GM12874 (cell line): ENCODE measurements around the gene CEP85.
A peak's percentile ranks its signal among the peaks of the same experiment; 100 is the strongest.

Source experiments
- TF ChIP-seq, protein P1 (sequence below): IDR thresholded peaks from 2 replicates; pipeline ENCODE4 v1.5.1; 2011; ENCODE audit warnings: low read depth, mild to moderate bottlenecking, control low read depth, low read length, moderate library complexity; ENCODE audit not compliant: insufficient read depth

CEP85 gene, protein sequence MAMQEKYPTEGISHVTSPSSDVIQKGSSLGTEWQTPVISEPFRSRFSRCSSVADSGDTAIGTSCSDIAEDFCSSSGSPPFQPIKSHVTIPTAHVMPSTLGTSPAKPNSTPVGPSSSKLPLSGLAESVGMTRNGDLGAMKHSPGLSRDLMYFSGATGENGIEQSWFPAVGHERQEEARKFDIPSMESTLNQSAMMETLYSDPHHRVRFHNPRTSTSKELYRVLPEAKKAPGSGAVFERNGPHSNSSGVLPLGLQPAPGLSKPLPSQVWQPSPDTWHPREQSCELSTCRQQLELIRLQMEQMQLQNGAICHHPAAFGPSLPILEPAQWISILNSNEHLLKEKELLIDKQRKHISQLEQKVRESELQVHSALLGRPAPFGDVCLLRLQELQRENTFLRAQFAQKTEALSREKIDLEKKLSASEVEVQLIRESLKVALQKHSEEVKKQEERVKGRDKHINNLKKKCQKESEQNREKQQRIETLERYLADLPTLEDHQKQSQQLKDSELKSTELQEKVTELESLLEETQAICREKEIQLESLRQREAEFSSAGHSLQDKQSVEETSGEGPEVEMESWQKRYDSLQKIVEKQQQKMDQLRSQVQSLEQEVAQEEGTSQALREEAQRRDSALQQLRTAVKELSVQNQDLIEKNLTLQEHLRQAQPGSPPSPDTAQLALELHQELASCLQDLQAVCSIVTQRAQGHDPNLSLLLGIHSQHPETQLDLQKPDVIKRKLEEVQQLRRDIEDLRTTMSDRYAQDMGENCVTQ

DNA sequence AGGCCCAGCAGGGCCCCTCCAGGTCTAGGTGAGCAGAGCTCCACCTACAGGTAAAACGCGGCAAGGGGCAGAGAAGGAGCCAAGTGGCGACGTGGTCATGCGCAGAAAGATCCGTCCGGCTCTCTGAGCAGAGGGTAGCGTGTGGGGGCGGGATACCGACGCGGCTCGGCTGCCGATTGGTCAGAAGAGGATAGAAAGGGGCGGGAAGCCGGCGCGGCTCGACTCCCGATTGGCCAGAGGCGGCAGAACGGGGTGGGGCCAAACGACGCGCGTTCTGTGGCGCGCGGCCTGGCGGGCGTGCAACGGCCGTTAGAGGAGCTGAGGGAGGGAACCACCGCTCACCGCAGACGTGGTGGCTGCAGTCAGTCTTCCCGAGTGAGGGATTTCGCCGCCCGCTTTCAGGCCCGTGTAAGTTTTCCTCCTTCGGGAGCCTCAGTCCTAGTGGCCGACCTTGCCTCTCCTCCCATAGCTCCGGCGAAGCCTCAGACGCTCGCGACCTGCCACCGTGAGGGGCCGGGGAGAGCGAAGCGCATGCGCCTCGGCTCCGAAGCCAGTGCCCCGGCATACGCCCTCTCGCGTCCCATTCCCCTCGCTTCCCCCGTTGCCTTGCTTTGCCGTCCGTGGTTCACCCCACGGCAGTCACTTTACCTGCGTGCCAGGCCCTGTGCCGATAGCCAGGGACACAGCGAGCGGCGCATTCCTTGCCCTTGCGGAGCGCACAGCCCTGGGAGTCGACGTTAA, at the start of gene CEP85:
CEP85 (plus strand) TSS at position 298 of the 741 bp plus-strand sequence. CDS start 5,584 bp downstream, outside the sequence.
- TF ChIP-seq, protein P1, sequence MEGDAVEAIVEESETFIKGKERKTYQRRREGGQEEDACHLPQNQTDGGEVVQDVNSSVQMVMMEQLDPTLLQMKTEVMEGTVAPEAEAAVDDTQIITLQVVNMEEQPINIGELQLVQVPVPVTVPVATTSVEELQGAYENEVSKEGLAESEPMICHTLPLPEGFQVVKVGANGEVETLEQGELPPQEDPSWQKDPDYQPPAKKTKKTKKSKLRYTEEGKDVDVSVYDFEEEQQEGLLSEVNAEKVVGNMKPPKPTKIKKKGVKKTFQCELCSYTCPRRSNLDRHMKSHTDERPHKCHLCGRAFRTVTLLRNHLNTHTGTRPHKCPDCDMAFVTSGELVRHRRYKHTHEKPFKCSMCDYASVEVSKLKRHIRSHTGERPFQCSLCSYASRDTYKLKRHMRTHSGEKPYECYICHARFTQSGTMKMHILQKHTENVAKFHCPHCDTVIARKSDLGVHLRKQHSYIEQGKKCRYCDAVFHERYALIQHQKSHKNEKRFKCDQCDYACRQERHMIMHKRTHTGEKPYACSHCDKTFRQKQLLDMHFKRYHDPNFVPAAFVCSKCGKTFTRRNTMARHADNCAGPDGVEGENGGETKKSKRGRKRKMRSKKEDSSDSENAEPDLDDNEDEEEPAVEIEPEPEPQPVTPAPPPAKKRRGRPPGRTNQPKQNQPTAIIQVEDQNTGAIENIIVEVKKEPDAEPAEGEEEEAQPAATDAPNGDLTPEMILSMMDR: peak; percentile 93

DNA sequence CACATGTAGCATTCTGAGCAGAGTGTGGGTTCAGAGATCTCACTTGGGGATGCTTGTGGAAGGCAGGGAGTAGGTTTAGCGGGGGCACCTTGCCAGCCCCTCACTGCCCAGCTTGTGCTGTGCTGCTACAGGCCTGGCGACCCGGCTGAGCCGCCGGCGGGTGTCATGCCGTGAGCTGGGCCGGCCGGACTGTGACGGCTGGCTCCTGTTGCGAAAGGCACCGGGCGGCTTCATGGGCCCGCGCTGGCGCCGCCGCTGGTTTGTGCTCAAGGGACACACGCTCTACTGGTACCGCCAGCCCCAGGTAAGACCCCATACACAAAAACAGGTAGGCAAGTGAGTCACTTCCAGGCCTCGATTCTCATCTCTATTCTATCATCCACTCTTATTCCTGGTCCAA, 49.1 kb upstream of the CEP85 start:
- TF ChIP-seq, protein P1: no peak

DNA sequence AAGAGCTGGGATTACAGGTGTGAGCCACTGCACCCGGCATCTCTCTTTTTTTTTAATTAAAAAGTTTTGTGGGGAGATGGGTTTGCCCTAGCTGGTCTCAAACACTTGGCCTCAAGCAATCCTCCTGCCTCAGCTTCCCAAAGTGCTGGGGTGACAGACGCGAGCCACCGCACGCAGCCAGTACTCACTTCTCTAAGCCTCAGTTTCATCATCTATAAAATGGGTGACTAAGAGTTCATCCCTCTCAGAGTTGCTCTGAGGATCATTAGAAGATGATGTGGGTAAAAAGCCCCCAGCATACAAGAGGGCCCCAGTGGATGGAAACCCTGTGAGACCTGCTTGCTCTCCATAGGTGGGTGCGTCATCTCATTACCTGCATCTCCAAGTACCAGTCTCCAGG, 46.1 kb upstream of the CEP85 start:
- TF ChIP-seq, protein P1: no peak

DNA sequence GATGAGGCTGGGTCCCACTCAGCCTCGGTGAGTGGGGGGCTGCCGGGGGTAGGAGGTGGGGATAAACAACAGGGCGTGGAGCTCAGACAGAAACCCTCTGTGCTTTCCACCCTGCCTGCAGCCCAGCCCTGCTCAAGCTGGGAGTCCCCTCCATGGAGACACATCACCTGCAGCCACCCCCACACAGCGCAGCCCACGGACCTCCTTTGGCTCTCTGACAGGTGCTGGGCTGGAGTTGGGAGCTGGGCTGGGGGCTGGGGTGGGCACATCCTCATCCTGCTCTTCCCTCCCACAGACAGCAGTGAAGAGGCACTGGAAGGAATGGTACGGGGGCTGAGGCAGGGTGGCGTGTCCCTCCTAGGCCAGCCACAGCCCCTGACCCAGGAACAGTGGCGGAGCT, 45.5 kb upstream of the CEP85 start:
- TF ChIP-seq, protein P1: no peak

DNA sequence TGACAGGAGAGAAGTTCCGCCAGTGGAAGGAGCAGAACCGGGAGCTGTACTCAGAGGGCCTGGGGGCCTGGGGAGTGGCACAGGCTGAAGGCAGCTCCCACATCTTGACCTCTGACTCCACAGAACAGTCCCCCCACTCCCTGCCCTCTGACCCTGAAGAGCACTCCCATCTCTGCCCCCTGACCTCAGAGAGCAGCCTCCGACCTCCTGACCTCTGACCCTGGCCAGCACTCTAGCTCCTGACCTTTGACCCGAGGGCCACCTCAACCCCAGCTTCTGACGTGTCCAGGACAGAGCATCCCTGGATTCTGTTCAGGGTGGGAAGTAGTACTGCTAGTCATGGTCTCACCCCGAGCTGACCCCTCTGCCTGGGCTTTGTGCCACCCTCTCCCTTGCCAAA, 44.7 kb upstream of the CEP85 start:
- TF ChIP-seq, protein P1: no peak

DNA sequence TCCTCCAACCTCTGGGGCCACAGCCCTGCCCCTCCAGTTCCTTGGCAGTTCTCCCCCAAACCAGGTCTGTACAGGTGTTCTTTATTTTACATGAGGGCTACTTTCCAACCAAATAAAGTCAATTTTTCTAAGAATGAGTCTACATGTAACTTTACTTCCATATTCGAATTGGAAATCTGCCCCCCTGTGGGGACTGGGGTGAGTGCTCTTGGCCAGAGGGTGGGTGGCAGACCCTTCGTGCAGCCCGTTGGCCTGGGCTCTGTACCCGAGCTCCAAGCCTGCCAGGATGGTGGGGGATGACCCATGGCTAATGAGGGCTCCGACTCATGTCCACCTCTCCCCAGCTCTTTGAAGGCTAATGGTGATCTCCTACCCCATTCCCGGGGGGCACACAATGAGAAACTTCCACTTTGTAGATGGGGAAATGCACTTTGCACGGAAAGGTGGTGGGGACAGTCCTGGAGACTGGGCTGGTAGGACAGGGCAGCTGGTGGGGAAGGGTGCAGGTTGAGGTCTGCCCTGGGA, 44.2 kb upstream of the CEP85 start:
- TF ChIP-seq, protein P1: no peak
